C4-2B (cell line): ENCODE results near the gene CPEB4.

Experiments
- H3K27ac ChIP-seq: fragments of 450-650 bp; 2 replicates; pipeline ENCODE4 v1.5.1; 2017
- CTCF ChIP-seq: fragments of 450-650 bp; conservative IDR thresholded peaks from 2 replicates; pipeline ENCODE4 v1.5.1; 2017; ENCODE audit warnings: mild to moderate bottlenecking
- ZFX ChIP-seq: fragments of 450-650 bp; IDR thresholded peaks from 2 replicates; pipeline ENCODE4 v1.6.1; 2017

Gene CPEB4

GRCh38 chr5:173971681-173972345 is 83.7 kb downstream of the CPEB4 start:
- no peak overlapping the region for H3K27ac ChIP-seq
- no peak for TF ChIP-seq ZFX
- TF ChIP-seq CTCF: no peak

- H3K27ac ChIP-seq: no peak overlapping the region
- no peak for TF ChIP-seq CTCF
- TF ChIP-seq ZFX: no peak
Observed at GRCh38 chr5:173972607-173972924, 84.4 kb downstream of the CPEB4 start.

- TF ChIP-seq ZFX: no peak
- peak; percentile 88 for TF ChIP-seq CTCF
- peak overlapping the region; percentile 19 for H3K27ac ChIP-seq
Observed at GRCh38 chr5:173972925-173973615, 84.9 kb downstream of the CPEB4 start.

GRCh38 chr5:173973616-173973969 is 85.4 kb downstream of the CPEB4 start:
- no peak for TF ChIP-seq ZFX
- no peak for TF ChIP-seq CTCF
- H3K27ac ChIP-seq: peak overlapping the region; percentile 19

GRCh38 chr5:173974688-173975239 is 86.6 kb downstream of the CPEB4 start:
- H3K27ac ChIP-seq: no peak overlapping the region
- TF ChIP-seq ZFX: no peak
- TF ChIP-seq CTCF: no peak

- no peak for TF ChIP-seq CTCF
- TF ChIP-seq ZFX: no peak
- no peak overlapping the region for H3K27ac ChIP-seq
Observed at GRCh38 chr5:173981185-173981761, 93.1 kb downstream of the CPEB4 start.

GRCh38 chr5:173984218-173984617 is 96.1 kb downstream of the CPEB4 start:
- no peak overlapping the region for H3K27ac ChIP-seq
- TF ChIP-seq CTCF (peak; percentile 69), ZFX (no peak)
